ENCODE results near the gene HERC2. TPM values are rescaled to one million over a fixed set of nuclear protein-coding genes. Genes with fewer than 3 reads are reported as not detected.

Gene HERC2
- total RNA-seq, 1 experiment from 2014 or later = 69.2 TPM

DNA sequence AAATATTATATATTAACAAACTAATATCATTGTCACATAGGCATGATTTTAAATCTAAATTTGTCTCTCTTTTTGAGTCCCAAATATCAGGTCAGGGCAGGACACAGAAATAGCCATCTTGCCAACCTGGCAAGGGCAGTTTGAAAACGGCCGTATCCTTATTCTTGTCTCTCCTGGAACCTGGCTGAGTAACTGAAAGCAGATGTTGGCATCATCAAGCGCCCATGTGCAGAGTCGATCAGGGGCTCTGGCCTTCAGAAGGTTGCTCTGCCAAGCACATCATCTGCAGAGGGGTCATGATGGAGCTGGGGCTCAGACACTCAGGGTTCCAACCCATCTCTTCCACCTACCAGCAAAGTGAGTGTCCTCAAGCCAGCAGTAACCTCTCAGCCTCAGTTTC lies 167.7 kb downstream of the HERC2 start:
- no peak overlapping the region for H3K23ac ChIP-seq (ENCODE audit: insufficient read length, low read depth, low read length)
- H3K18ac ChIP-seq (ENCODE audit: insufficient read length, low read depth, low read length) = no peak overlapping the region
- H3K9ac ChIP-seq (ENCODE audit: extremely low read depth, insufficient read length, low read length) = no peak overlapping the region
- no peak overlapping the region for H2BK120ac ChIP-seq (ENCODE audit: low read depth, low read length, poor library complexity, severe bottlenecking)
- no peaks in the 10 kb centered on the region for H4K20me1 ChIP-seq (ENCODE audit: control insufficient read depth, insufficient read depth, insufficient read length)
- TF ChIP-seq, protein P1, sequence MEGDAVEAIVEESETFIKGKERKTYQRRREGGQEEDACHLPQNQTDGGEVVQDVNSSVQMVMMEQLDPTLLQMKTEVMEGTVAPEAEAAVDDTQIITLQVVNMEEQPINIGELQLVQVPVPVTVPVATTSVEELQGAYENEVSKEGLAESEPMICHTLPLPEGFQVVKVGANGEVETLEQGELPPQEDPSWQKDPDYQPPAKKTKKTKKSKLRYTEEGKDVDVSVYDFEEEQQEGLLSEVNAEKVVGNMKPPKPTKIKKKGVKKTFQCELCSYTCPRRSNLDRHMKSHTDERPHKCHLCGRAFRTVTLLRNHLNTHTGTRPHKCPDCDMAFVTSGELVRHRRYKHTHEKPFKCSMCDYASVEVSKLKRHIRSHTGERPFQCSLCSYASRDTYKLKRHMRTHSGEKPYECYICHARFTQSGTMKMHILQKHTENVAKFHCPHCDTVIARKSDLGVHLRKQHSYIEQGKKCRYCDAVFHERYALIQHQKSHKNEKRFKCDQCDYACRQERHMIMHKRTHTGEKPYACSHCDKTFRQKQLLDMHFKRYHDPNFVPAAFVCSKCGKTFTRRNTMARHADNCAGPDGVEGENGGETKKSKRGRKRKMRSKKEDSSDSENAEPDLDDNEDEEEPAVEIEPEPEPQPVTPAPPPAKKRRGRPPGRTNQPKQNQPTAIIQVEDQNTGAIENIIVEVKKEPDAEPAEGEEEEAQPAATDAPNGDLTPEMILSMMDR (conservative IDR thresholded peaks at IDR 0.05) = no peak
- H3K4ac ChIP-seq (ENCODE audit: low read depth, low read length) = no peak overlapping the region
- no peak overlapping the region for H4K8ac ChIP-seq (replicated peaks; ENCODE audit: insufficient read length, low read depth, low read length)
- H3K79me2 ChIP-seq (ENCODE audit: insufficient read depth, low read length) = 0 out of 2 replicates have a peak, but pooled peaks cover 5% of the 10 kb centered on the region
- H2BK15ac ChIP-seq (ENCODE audit: low read depth, low read length) = no peak overlapping the region
- no peaks in the 10 kb centered on the region for H3K4me1 Mint-ChIP-seq
- H3K9me3 Mint-ChIP-seq = peaks cover 4 to 18% of the 10 kb centered on the region in 2 experiments; a peak in 4 of 5 replicates
- DNase-seq = no peak
- no peak overlapping the region for H3K56ac ChIP-seq (ENCODE audit: insufficient read length, low read depth, low read length)
- no CpG with 5 or more reads among the region's 4 CpGs for WGBS (ENCODE audit: extremely low coverage, insufficient read length, low lambda C conversion rate)
- H3K23me2 ChIP-seq (ENCODE audit: insufficient read length, low read depth, low read length, poor library complexity, severe bottlenecking) = no peaks in the 10 kb centered on the region
- H2BK20ac ChIP-seq (ENCODE audit: low read depth, low read length, poor library complexity, severe bottlenecking) = no peak overlapping the region
- H2BK12ac ChIP-seq (ENCODE audit: insufficient read length, low read depth, low read length) = no peak overlapping the region
- no peaks in the 10 kb centered on the region for H3K9me3 ChIP-seq (ENCODE audit: control insufficient read depth, low read depth, low read length)
- no peak overlapping the region for H2AK5ac ChIP-seq (ENCODE audit: insufficient read length, low read length)
- no peak overlapping the region for H3K4me3 Mint-ChIP-seq
- H2BK5ac ChIP-seq (ENCODE audit: insufficient read length, low read length) = no peak overlapping the region
- H4K91ac ChIP-seq (ENCODE audit: insufficient read length, low read depth, low read length) = no peak overlapping the region
- no peaks in the 10 kb centered on the region for H3K4me1 ChIP-seq (ENCODE audit: insufficient read depth, low read length)
- H3K14ac ChIP-seq (ENCODE audit: insufficient read depth, low read length) = no peak overlapping the region
- no peaks in the 10 kb centered on the region for H3K27me3 Mint-ChIP-seq (ENCODE audit: low read depth)
- H4K5ac ChIP-seq (ENCODE audit: insufficient read length, low read depth, low read length) = no peak overlapping the region
- H3T11ph ChIP-seq (ENCODE audit: low read length) = no peak overlapping the region
- no peak overlapping the region for H2AFZ ChIP-seq (ENCODE audit: low read length)
- H3K4me2 ChIP-seq (ENCODE audit: insufficient read depth, insufficient read length, low read length) = no peak overlapping the region
- no peak overlapping the region for H3K27ac ChIP-seq (ENCODE audit: insufficient read length, low read depth, low read length)
- H3K27ac Mint-ChIP-seq = no peak overlapping the region
- H3K27me3 ChIP-seq (ENCODE audit: insufficient read depth, low read length) = no peaks in the 10 kb centered on the region
- peaks cover 50 to 55% (median 52%) of the 10 kb centered on the region in 3 experiments for H3K36me3 Mint-ChIP-seq (ENCODE audit: insufficient read depth in 1 of 3, low read depth in 3 of 3)
- H3K79me1 ChIP-seq (ENCODE audit: insufficient read depth, low read depth, low read length, poor library complexity, severe bottlenecking) = peaks cover 6% of the 10 kb centered on the region

All from H9 (cell line).